Esophagus muscularis mucosa (tissue), 4 donors: ENCODE results near the gene PTTG1IP.

Source experiments
- CTCF ChIP-seq, 3 experiments: fragments of 200-600 bp in 2 of 3; fragments of 450-650 bp in 1 of 3; sonication (generic) in 2 of 3; IDR thresholded peaks; one replicate each; pipeline ENCODE4 v1.5.1; 2017 to 2019; ENCODE audit warnings: antibody characterized with exemption in 3 of 3, mild to moderate bottlenecking in 2 of 3, moderate library complexity in 1 of 3
- EP300 ChIP-seq: sonication (generic); formaldehyde crosslinking; IDR thresholded peaks from one replicate; pipeline ENCODE4 v1.6.1; 2017; ENCODE audit warnings: antibody characterized with exemption
- POLR2A ChIP-seq: fragments of 450-650 bp; IDR thresholded peaks from one replicate; pipeline ENCODE4 v1.6.1; 2017; ENCODE audit warnings: antibody characterized with exemption, moderate library complexity, mild to moderate bottlenecking, low read depth
- POLR2AphosphoS5 ChIP-seq, 2 donors: sonication (generic); formaldehyde crosslinking; IDR thresholded peaks; one replicate each; pipeline ENCODE4 v1.6.1; 2017; ENCODE audit warnings: antibody characterized with exemption in 2 of 2

DNA sequence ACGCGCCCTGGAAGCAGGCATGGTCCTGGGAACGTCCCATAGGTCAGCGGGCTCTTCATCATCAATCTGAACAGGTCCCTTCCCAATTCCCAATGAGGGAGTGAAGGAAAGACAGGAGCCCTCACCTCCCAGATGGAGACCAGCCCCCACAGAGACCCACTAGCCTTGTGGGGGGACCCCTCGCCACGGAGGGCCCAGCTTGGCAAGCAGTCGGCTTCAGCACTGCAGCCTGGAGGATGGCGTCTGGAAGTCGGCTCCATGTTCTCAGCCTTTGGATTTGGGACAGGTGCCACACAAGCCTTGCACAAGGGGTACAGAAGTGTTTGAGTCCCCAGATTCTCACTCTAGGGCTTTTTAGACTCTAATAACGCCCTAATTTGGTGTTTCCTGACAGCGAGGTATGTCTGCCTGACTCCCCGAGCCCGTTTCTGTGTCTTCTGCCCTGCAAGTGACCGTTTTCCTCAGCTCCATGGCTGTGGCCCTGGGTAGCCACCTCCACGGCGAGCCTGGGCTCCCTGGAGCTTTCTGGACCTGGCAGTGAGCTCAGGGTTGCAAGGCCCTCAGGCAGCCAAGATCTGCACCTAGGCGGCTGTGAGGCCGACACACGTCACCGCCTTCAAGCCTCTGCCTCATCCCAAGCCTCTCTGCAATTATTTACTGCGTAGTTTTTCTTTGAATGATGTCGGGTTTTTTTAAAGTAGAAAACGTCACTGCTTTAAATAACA lies 30.6 kb downstream of the PTTG1IP start:
- TF ChIP-seq CTCF (IDR thresholded peaks at IDR 0.05), result no peak
- TF ChIP-seq POLR2A, result no peak
- no peak for TF ChIP-seq EP300
- TF ChIP-seq POLR2AphosphoS5 (IDR thresholded peaks at IDR 0.05), result no peak
